K562 (cell line): ENCODE measurements around the gene STX11. TPM values are rescaled to one million over a fixed set of nuclear protein-coding genes. Genes with fewer than 3 reads are reported as not detected.

Source experiments
- BRCA1 ChIP-seq, 2 experiments: fragments of 450-650 bp in 1 of 2; sonication (generic) in 1 of 2; formaldehyde crosslinking in 1 of 2; IDR thresholded peaks; 2 replicates each; pipeline versions ENCODE4 v1.5.0 to v1.6.1; 2017 to 2020; ENCODE audit warnings: mild to moderate bottlenecking in 1 of 2, missing genetic modification reagents in 1 of 2
- FOXK2 ChIP-seq, 2 experiments: fragments of 450-650 bp; IDR thresholded peaks in 1 of 2; conservative IDR thresholded peaks in 1 of 2; 2 replicates each; pipeline ENCODE4 v1.6.1; 2016; ENCODE audit warnings: low read depth in 2 of 2, mild to moderate bottlenecking in 1 of 2
- HMGN3 ChIP-seq: IDR thresholded peaks from 2 replicates; pipeline ENCODE4 v1.6.1; 2011; ENCODE audit warnings: borderline replicate concordance, low read depth, mild to moderate bottlenecking, mixed read lengths, low read length; ENCODE audit not compliant: insufficient read length; ENCODE audit errors: extremely low read depth
- KDM5B ChIP-seq: fragments of 200-600 bp; sonication (generic); IDR thresholded peaks from 2 replicates; pipeline ENCODE4 v1.6.1; 2012; ENCODE audit warnings: low read depth, mild to moderate bottlenecking, moderate library complexity, low read length, control low read depth, inconsistent platforms; ENCODE audit not compliant: insufficient replicate concordance
- KLF10 ChIP-seq: fragments of 250-450 bp; sonication (Bioruptor Pico); IDR thresholded peaks from 2 replicates; pipeline ENCODE4 v1.6.1; 2021; ENCODE audit warnings: matching md5 sums
- MEF2D ChIP-seq: conservative IDR thresholded peaks from 2 replicates; pipeline ENCODE4 v1.6.1; 2016; ENCODE audit warnings: low read depth, missing genetic modification characterization, missing compliant biosample characterization
- MLX ChIP-seq, 2 experiments: fragments of 450-650 bp in 1 of 2; sonication (generic) in 1 of 2; formaldehyde crosslinking; conservative IDR thresholded peaks; 2 replicates each; pipeline versions ENCODE4 v1.4.0 to v1.8.1; 2020 to 2022; ENCODE audit warnings: mild to moderate bottlenecking in 1 of 2, missing genetic modification reagents in 1 of 2
- NR3C1 ChIP-seq: sonication (generic); formaldehyde crosslinking; IDR thresholded peaks from 2 replicates; pipeline ENCODE4 v1.8.1; 2022; ENCODE audit warnings: missing genetic modification reagents
- NUFIP1 ChIP-seq: fragments of 450-650 bp; IDR thresholded peaks from 2 replicates; pipeline ENCODE4 v1.6.1; 2018; ENCODE audit not compliant: partially characterized antibody
- POU5F1 ChIP-seq: fragments of 150-350 bp; IDR thresholded peaks from 2 replicates; pipeline ENCODE4 v1.6.1; 2014; ENCODE audit warnings: borderline replicate concordance, low read length, low read depth, mild to moderate bottlenecking; ENCODE audit not compliant: partially characterized antibody
- PYGO2 ChIP-seq: fragments of 450-650 bp; IDR thresholded peaks from 2 replicates; pipeline ENCODE4 v1.6.1; 2016; ENCODE audit warnings: mild to moderate bottlenecking, missing genetic modification characterization, moderate library complexity, missing compliant biosample characterization
- RBM15 ChIP-seq: fragments of 200-400 bp; formaldehyde crosslinking; IDR thresholded peaks from 2 replicates; pipeline ENCODE4 v1.6.1; 2018; ENCODE audit warnings: mild to moderate bottlenecking, low read length, moderate library complexity; ENCODE audit not compliant: insufficient read depth
- RBM25 ChIP-seq: fragments of 200-400 bp; formaldehyde crosslinking; IDR thresholded peaks from 2 replicates; pipeline ENCODE4 v1.6.1; 2018; ENCODE audit warnings: low read length, low read depth, moderate library complexity; ENCODE audit not compliant: severe bottlenecking
- SAP30 ChIP-seq: fragments of 200-600 bp; sonication (generic); IDR thresholded peaks from 2 replicates; pipeline ENCODE4 v1.6.1; 2012; ENCODE audit warnings: borderline replicate concordance, low read depth, mild to moderate bottlenecking, moderate library complexity, low read length, control low read depth, inconsistent platforms; ENCODE audit not compliant: insufficient read depth, poor library complexity, severe bottlenecking
- SETDB1 ChIP-seq: IDR thresholded peaks from one replicate; pipeline ENCODE4 v1.6.1; 2012; ENCODE audit warnings: low read length, control low read depth, inconsistent platforms
- SNIP1 ChIP-seq: fragments of 450-650 bp; IDR thresholded peaks from 2 replicates; pipeline ENCODE4 v1.7.1; 2017; ENCODE audit warnings: low read depth, mild to moderate bottlenecking
- SRF ChIP-seq, 2 experiments: fragments of 250-450, 450-650 bp in 1 of 2; sonication (Bioruptor Pico) in 1 of 2; sonication (generic) in 1 of 2; formaldehyde crosslinking; IDR thresholded peaks; 2 replicates each; pipeline versions ENCODE4 v1.5.0 to v1.5.1; 2020 to 2022; ENCODE audit warnings: mild to moderate bottlenecking in 1 of 2, missing genetic modification reagents in 1 of 2
- SRSF7 ChIP-seq: fragments of 200-400 bp; formaldehyde crosslinking; optimal IDR thresholded peaks from 2 replicates; pipeline ENCODE3; 2017; ENCODE audit warnings: mild to moderate bottlenecking, low read depth, low read length
- TGIF2 ChIP-seq: sonication (generic); formaldehyde crosslinking; IDR thresholded peaks from 2 replicates; pipeline ENCODE4 v1.8.1; 2022; ENCODE audit warnings: mild to moderate bottlenecking, missing genetic modification reagents, moderate library complexity
- THAP12 ChIP-seq: fragments of 250-450 bp; sonication (Bioruptor Pico); IDR thresholded peaks from 2 replicates; pipeline ENCODE4 v1.9.0; 2021; ENCODE audit warnings: mild to moderate bottlenecking, inconsistent platforms
- ZNF140 ChIP-seq: fragments of 250-450 bp; sonication (Bioruptor Pico); IDR thresholded peaks from 2 replicates; pipeline ENCODE4 v1.8.0; 2021; ENCODE audit warnings: moderate library complexity, mild to moderate bottlenecking, inconsistent platforms
- ZNF707 ChIP-seq: fragments of 250-450 bp; sonication (Bioruptor Pico); conservative IDR thresholded peaks from 2 replicates; pipeline ENCODE4 v1.8.0; 2022; ENCODE audit warnings: inconsistent platforms, mild to moderate bottlenecking, moderate library complexity
- polyA plus RNA-seq, 8 experiments: library from polyadenylated mRNA; depleted of rRNA in 4 of 8; stranded (reverse) in 5 of 8; unstranded in 3 of 8; fragments of >200 nt; fragmentation: Nextera tagmentation in 2 of 8; fragmentation: Illumina TruSeq in 1 of 8; extraction: Ambion mirVana in 2 of 8; extraction: Trizol in 1 of 8; gene quantifications; 2 replicates each; pipeline versions ENCODE4 v1.2.1 to v1.2.3, GENCODE V29; 2011 to 2014; ENCODE audit warnings: inconsistent platforms in 1 of 8, missing spikeins in 1 of 8
- total RNA-seq, 7 experiments: library from RNA; depleted of rRNA in 6 of 7; stranded (reverse); fragments of >200 nt in 6 of 7; fragmentation: Illumina TruSeq in 2 of 7; extraction: Trizol in 2 of 7; gene quantifications; 2 replicates each; pipeline versions ENCODE4 v1.2.1 to v1.2.3, GENCODE V29; 2011 to 2021; ENCODE audit warnings: low replicate concordance in 1 of 7
- TF ChIP-seq, protein P1 (sequence below): sonication (generic); formaldehyde crosslinking; IDR thresholded peaks from 2 replicates; pipeline ENCODE4 v1.5.0; 2020; ENCODE audit warnings: missing genetic modification reagents

The STX11 gene
- total and polyA plus RNA-seq, 9 of the 15 experiments (the other 6 are each of a cell fraction or from before 2014, with no cell fraction given): 0.06 to 0.73 (median 0.40) TPM

- TF ChIP-seq SAP30: no peak
- peak; percentile 68 for TF ChIP-seq RBM25
- TF ChIP-seq NR3C1 (CRISPR knock-in tag): peak; percentile 98
- TF ChIP-seq KLF10: no peak
- TF ChIP-seq MEF2D (tag): no peak
- no peak for TF ChIP-seq BRCA1 (IDR thresholded peaks at IDR 0.05)
- no peak for TF ChIP-seq BRCA1 (CRISPR knock-in tag; IDR thresholded peaks at IDR 0.05)
- TF ChIP-seq, protein P1, sequence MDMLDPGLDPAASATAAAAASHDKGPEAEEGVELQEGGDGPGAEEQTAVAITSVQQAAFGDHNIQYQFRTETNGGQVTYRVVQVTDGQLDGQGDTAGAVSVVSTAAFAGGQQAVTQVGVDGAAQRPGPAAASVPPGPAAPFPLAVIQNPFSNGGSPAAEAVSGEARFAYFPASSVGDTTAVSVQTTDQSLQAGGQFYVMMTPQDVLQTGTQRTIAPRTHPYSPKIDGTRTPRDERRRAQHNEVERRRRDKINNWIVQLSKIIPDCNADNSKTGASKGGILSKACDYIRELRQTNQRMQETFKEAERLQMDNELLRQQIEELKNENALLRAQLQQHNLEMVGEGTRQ (CRISPR knock-in tag): peak; percentile 7; the same call in 1 of the 2 replicates
- no peak for TF ChIP-seq POU5F1
- TF ChIP-seq SETDB1: no peak
- peak; percentile 90 for TF ChIP-seq ZNF707 (CRISPR knock-in tag)
- peak in 1 of 2 experiments; percentile 73; a peak in 2 of 4 replicates for TF ChIP-seq SRF (CRISPR knock-in tag; IDR thresholded peaks at IDR 0.05)
- TF ChIP-seq SRSF7: no peak
- no peak for TF ChIP-seq THAP12
- no peak for TF ChIP-seq ZNF140 (CRISPR knock-in tag)
- TF ChIP-seq FOXK2 (conservative IDR thresholded peaks at IDR 0.05 in 1 of 2, IDR thresholded peaks at IDR 0.05 in 1 of 2; ENCODE audit: low read depth in 2 of 2): peak in 1 of 2 experiments; percentile 62; a peak in 1 of 4 replicates
- peak; percentile 33 for TF ChIP-seq KDM5B
- TF ChIP-seq RBM15: no peak
- TF ChIP-seq HMGN3: peak; percentile 82
- TF ChIP-seq TGIF2 (CRISPR knock-in tag): peak; percentile 57; the same call in 1 of the 2 replicates
- TF ChIP-seq PYGO2: no peak
- no peak for TF ChIP-seq SNIP1
- no peak; a peak in 1 of 4 replicates for TF ChIP-seq MLX (CRISPR knock-in tag; conservative IDR thresholded peaks at IDR 0.05)
- TF ChIP-seq NUFIP1: no peak
Observed at GRCh38 chr6:144215932-144216667, 65.8 kb downstream of the STX11 start (continued).
